ENCODE measurements around the gene CKS1B. TPM values are rescaled to one million over a fixed set of nuclear protein-coding genes. Genes with fewer than 3 reads are reported as not detected.

CKS1B gene
- total and polyA plus RNA-seq, 9 of the 15 experiments (the other 6 are each of a cell fraction or from before 2014, with no cell fraction given): 215 to 1,103 (median 460) TPM

DNA sequence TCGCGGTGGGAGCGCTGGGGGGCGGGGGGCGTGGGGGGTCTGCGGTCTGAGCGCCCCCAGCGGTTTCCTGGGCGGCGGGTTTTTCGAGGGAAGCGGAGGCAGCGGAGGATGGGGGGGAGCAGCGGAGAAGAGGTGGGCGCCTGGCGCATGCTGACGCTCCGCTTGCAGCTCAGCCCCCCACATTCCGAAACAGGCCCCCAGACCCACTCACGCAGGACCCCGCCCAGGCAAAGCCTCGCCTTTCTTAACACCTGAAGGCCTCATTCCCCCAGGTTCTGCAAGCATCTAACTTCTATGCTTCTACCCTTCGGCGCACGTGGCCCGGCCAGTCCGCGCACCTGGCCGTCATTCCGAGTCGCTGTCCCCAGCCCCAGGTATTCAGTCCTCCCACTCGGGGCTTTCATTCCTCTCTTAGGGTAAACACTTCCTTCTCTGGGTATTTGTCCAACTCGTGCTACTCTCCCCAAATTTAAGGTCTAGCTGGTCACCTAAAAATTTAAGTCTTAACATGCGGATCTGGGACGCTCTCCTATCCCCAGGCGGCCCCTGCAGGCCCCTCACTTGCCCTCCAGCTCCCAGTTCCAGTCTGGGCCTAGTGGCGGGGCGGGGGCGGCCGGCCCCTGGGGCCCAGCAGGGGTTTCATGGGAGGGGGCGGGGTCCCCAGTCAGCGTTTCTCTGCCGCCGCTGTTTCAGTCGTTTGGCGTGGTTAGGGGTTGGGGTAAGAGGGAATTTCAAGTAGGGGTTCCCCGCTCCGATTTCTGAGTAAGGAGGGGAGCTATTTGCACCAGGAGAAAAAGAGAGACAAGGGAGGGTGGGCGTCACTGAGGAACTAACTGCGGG lies 25.3 kb downstream of the CKS1B start (continued):
- TF ChIP-seq, protein P1, sequence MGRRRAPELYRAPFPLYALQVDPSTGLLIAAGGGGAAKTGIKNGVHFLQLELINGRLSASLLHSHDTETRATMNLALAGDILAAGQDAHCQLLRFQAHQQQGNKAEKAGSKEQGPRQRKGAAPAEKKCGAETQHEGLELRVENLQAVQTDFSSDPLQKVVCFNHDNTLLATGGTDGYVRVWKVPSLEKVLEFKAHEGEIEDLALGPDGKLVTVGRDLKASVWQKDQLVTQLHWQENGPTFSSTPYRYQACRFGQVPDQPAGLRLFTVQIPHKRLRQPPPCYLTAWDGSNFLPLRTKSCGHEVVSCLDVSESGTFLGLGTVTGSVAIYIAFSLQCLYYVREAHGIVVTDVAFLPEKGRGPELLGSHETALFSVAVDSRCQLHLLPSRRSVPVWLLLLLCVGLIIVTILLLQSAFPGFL (CRISPR knock-in tag; IDR thresholded peaks at IDR 0.05): no peak
- no peak for TF ChIP-seq CBX8 (IDR thresholded peaks at IDR 0.05; ENCODE audit: borderline replicate concordance, extremely low read depth, low read depth, low read length, poor library complexity, severe bottlenecking)
- TF ChIP-seq ZNF586 (CRISPR knock-in tag; conservative IDR thresholded peaks at IDR 0.05): no peak
- TF ChIP-seq, protein P2, sequence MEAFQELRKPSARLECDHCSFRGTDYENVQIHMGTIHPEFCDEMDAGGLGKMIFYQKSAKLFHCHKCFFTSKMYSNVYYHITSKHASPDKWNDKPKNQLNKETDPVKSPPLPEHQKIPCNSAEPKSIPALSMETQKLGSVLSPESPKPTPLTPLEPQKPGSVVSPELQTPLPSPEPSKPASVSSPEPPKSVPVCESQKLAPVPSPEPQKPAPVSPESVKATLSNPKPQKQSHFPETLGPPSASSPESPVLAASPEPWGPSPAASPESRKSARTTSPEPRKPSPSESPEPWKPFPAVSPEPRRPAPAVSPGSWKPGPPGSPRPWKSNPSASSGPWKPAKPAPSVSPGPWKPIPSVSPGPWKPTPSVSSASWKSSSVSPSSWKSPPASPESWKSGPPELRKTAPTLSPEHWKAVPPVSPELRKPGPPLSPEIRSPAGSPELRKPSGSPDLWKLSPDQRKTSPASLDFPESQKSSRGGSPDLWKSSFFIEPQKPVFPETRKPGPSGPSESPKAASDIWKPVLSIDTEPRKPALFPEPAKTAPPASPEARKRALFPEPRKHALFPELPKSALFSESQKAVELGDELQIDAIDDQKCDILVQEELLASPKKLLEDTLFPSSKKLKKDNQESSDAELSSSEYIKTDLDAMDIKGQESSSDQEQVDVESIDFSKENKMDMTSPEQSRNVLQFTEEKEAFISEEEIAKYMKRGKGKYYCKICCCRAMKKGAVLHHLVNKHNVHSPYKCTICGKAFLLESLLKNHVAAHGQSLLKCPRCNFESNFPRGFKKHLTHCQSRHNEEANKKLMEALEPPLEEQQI (IDR thresholded peaks at IDR 0.05): no peak
- TF ChIP-seq, protein P3, sequence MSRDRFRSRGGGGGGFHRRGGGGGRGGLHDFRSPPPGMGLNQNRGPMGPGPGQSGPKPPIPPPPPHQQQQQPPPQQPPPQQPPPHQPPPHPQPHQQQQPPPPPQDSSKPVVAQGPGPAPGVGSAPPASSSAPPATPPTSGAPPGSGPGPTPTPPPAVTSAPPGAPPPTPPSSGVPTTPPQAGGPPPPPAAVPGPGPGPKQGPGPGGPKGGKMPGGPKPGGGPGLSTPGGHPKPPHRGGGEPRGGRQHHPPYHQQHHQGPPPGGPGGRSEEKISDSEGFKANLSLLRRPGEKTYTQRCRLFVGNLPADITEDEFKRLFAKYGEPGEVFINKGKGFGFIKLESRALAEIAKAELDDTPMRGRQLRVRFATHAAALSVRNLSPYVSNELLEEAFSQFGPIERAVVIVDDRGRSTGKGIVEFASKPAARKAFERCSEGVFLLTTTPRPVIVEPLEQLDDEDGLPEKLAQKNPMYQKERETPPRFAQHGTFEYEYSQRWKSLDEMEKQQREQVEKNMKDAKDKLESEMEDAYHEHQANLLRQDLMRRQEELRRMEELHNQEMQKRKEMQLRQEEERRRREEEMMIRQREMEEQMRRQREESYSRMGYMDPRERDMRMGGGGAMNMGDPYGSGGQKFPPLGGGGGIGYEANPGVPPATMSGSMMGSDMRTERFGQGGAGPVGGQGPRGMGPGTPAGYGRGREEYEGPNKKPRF (IDR thresholded peaks at IDR 0.05; ENCODE audit: low read depth, low read length): no peak
- TF ChIP-seq SMARCA5 (IDR thresholded peaks at IDR 0.05): no peak
- TF ChIP-seq PPARD (CRISPR knock-in tag; IDR thresholded peaks at IDR 0.05): no peak
- TF ChIP-seq BCOR (IDR thresholded peaks at IDR 0.05): no peak
- TF ChIP-seq, protein P4, sequence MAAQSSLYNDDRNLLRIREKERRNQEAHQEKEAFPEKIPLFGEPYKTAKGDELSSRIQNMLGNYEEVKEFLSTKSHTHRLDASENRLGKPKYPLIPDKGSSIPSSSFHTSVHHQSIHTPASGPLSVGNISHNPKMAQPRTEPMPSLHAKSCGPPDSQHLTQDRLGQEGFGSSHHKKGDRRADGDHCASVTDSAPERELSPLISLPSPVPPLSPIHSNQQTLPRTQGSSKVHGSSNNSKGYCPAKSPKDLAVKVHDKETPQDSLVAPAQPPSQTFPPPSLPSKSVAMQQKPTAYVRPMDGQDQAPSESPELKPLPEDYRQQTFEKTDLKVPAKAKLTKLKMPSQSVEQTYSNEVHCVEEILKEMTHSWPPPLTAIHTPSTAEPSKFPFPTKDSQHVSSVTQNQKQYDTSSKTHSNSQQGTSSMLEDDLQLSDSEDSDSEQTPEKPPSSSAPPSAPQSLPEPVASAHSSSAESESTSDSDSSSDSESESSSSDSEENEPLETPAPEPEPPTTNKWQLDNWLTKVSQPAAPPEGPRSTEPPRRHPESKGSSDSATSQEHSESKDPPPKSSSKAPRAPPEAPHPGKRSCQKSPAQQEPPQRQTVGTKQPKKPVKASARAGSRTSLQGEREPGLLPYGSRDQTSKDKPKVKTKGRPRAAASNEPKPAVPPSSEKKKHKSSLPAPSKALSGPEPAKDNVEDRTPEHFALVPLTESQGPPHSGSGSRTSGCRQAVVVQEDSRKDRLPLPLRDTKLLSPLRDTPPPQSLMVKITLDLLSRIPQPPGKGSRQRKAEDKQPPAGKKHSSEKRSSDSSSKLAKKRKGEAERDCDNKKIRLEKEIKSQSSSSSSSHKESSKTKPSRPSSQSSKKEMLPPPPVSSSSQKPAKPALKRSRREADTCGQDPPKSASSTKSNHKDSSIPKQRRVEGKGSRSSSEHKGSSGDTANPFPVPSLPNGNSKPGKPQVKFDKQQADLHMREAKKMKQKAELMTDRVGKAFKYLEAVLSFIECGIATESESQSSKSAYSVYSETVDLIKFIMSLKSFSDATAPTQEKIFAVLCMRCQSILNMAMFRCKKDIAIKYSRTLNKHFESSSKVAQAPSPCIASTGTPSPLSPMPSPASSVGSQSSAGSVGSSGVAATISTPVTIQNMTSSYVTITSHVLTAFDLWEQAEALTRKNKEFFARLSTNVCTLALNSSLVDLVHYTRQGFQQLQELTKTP (IDR thresholded peaks at IDR 0.05; ENCODE audit: low read depth in 1 of 2, partially characterized antibody in 2 of 2): no peak
- TF ChIP-seq, protein P5, sequence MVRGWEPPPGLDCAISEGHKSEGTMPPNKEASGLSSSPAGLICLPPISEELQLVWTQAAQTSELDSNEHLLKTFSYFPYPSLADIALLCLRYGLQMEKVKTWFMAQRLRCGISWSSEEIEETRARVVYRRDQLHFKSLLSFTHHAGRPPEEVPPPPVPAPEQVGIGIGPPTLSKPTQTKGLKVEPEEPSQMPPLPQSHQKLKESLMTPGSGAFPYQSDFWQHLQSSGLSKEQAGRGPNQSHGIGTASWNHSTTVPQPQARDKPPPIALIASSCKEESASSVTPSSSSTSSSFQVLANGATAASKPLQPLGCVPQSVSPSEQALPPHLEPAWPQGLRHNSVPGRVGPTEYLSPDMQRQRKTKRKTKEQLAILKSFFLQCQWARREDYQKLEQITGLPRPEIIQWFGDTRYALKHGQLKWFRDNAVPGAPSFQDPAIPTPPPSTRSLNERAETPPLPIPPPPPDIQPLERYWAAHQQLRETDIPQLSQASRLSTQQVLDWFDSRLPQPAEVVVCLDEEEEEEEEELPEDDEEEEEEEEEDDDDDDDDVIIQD (CRISPR knock-in tag; IDR thresholded peaks at IDR 0.05): no peak
- no peak for TF ChIP-seq POLR2AphosphoS2 (IDR thresholded peaks at IDR 0.05; ENCODE audit: low read length)
- peak in 1 of 2 experiments; percentile 25; a peak in 1 of 4 replicates for TF ChIP-seq RCOR1 (IDR thresholded peaks at IDR 0.05; ENCODE audit: borderline replicate concordance in 1 of 2, low read depth in 2 of 2, low read length in 2 of 2)
- peak; percentile 34; the same call in 1 of the 2 replicates for TF ChIP-seq DPF2 (IDR thresholded peaks at IDR 0.05)
- TF ChIP-seq HDAC3 (IDR thresholded peaks at IDR 0.05; ENCODE audit: borderline replicate concordance, partially characterized antibody): peak; percentile 19
